Fibroblast of pulmonary artery (primary cell): ENCODE measurements around the gene AP1G1.

ENCODE experiments used
- DNase-seq: peaks from one replicate; pipeline ENCODE4 v3.0.0-alpha.2; 2010; ENCODE audit warnings: low read depth
- H3K4me3 ChIP-seq: replicated peaks from 2 replicates; pipeline ENCODE4 v1.5.1; 2011; ENCODE audit warnings: low read depth, mild to moderate bottlenecking, control low read depth, low read length, moderate library complexity
- CTCF ChIP-seq: IDR thresholded peaks from 2 replicates; pipeline ENCODE4 v1.5.1; 2011; ENCODE audit warnings: mild to moderate bottlenecking, control low read depth, low read length, inconsistent platforms; ENCODE audit errors: missing control alignments

AP1G1 gene

GRCh38 chr16:71681360-71681759 lies 127.3 kb downstream of the AP1G1 start:
- no peak for DNase-seq
- TF ChIP-seq CTCF: no peak
- no peak overlapping the region for H3K4me3 ChIP-seq
